Measurements from ENCODE around the gene BANF2. TPM values are rescaled to one million over a fixed set of nuclear protein-coding genes. Genes with fewer than 3 reads are reported as not detected.
"Not testable (repeated sequence)": the region's sequence is repeated elsewhere in the genome, so short reads cannot be mapped to it uniquely, and the experiment has no call there.

The BANF2 gene
- not detected for total RNA-seq

- DNase-seq (ENCODE audit: low spot score) (no peak), ATAC-seq (no peak)
These were observed at the start of gene BANF2 for GRCh38 chr20:17699931-17700351. TSS of gene BANF2 (plus strand) at chr20:17699966. CDS start at chr20:17725026, 25,060 bp downstream.

- ATAC-seq (peak; percentile 40), DNase-seq (ENCODE audit: low spot score) (no peak)
These were observed 49.3 kb upstream of the BANF2 start for GRCh38 chr20:17650301-17651128.

- ATAC-seq: peak; percentile 9
- no peak for DNase-seq (ENCODE audit: low spot score)
These were observed 48.5 kb upstream of the BANF2 start for GRCh38 chr20:17651129-17651759.

- DNase-seq (ENCODE audit: low spot score) (no peak), ATAC-seq (peak; percentile 19)
These were observed 47.9 kb upstream of the BANF2 start for GRCh38 chr20:17651760-17652388.

GRCh38 chr20:17652411-17652810 lies 47.4 kb upstream of the BANF2 start:
- DNase-seq (ENCODE audit: low spot score): no peak
- ATAC-seq: peak; percentile 36

- ATAC-seq (no peak), DNase-seq (ENCODE audit: low spot score) (no peak)
These were observed 45.7 kb upstream of the BANF2 start for GRCh38 chr20:17653835-17654648.

- ATAC-seq (no peak), DNase-seq (ENCODE audit: low spot score) (no peak)
These were observed 45.0 kb upstream of the BANF2 start for GRCh38 chr20:17654649-17655285.

- ATAC-seq (no peak), DNase-seq (ENCODE audit: low spot score) (no peak)
These were observed 44.5 kb upstream of the BANF2 start for GRCh38 chr20:17655286-17655651.

- DNase-seq (ENCODE audit: low spot score) (no peak), ATAC-seq (no peak)
These were observed 43.8 kb upstream of the BANF2 start for GRCh38 chr20:17655865-17656479.

- no peak for ATAC-seq
These were observed 42.5 kb upstream of the BANF2 start for GRCh38 chr20:17657079-17657825.

GRCh38 chr20:17657898-17658647 lies 41.7 kb upstream of the BANF2 start:
- DNase-seq (ENCODE audit: low spot score): no peak
- ATAC-seq: no peak

More at GRCh38 chr20:17657079-17657825, 42.5 kb upstream of the BANF2 start:
- DNase-seq (ENCODE audit: low spot score): no peak

GRCh38 chr20:17658648-17658993 lies 41.1 kb upstream of the BANF2 start:
- ATAC-seq (no peak), DNase-seq (ENCODE audit: low spot score) (no peak)

- not testable (repeated sequence) for DNase-seq (ENCODE audit: low spot score); ATAC-seq
These were observed 40.4 kb upstream of the BANF2 start for GRCh38 chr20:17659344-17659743.

- no peak for ATAC-seq
- DNase-seq (ENCODE audit: low spot score): no peak
These were observed 40.0 kb upstream of the BANF2 start for GRCh38 chr20:17659801-17660200.

GRCh38 chr20:17660667-17661066 lies 39.1 kb upstream of the BANF2 start:
- ATAC-seq (no peak), DNase-seq (ENCODE audit: low spot score) (no peak)

- peak; percentile 74 for ATAC-seq
- no peak for DNase-seq (ENCODE audit: low spot score)
These were observed 38.5 kb upstream of the BANF2 start for GRCh38 chr20:17661121-17661744.

- ATAC-seq (peak; percentile 74), DNase-seq (ENCODE audit: low spot score) (no peak)
These were observed 37.3 kb upstream of the BANF2 start for GRCh38 chr20:17662333-17663039.

- ATAC-seq: peak; percentile 49
- DNase-seq (ENCODE audit: low spot score): no peak
These were observed 36.7 kb upstream of the BANF2 start for GRCh38 chr20:17663040-17663399.

Measured in left lobe of liver (tissue), 2 donors.